AG04450 (cell line): ENCODE data around the gene NEGR1. TPM values are rescaled to one million over a fixed set of nuclear protein-coding genes. Genes with fewer than 3 reads are reported as not detected.
A peak's percentile ranks its signal among the peaks of the same experiment; 100 is the strongest.

Experiments used
- CTCF ChIA-PET: fragments of 300-600, 350-600 bp; formaldehyde crosslinking; extraction: SDS; loops from one replicate; lab custom pipeline; 2022; ENCODE audit warnings: antibody characterized with exemption, inconsistent platforms; lab: Charles Lee
- POLR2A ChIA-PET: fragments of 350-600 bp; formaldehyde crosslinking; extraction: SDS; loops from one replicate; lab custom pipeline; 2021; ENCODE audit warnings: antibody characterized with exemption, inconsistent platforms; lab: Yijun Ruan, JAX
- DNase-seq: peaks from one replicate; pipeline ENCODE4 v3.0.0-alpha.2; 2011; ENCODE audit warnings: low read depth, low spot score
- H3K27ac ChIP-seq: one replicate; pipeline ENCODE4 v1.5.1; 2012; ENCODE audit warnings: low read depth, low read length, control low read depth
- H3K27me3 ChIP-seq: one replicate; pipeline ENCODE4 v1.6.0; 2012; ENCODE audit warnings: low read length; ENCODE audit not compliant: control insufficient read depth, insufficient read depth
- H3K4me3 ChIP-seq: 2 replicates; pipeline ENCODE4 v1.5.1; 2011; ENCODE audit warnings: mild to moderate bottlenecking, low read depth, low read length, control low read depth
- H3K9me3 ChIP-seq: 2 replicates; pipeline ENCODE4 v1.5.1; 2012; ENCODE audit warnings: low read length; ENCODE audit not compliant: control insufficient read depth, insufficient read depth
- polyA plus RNA-seq: library from polyadenylated mRNA; depleted of rRNA; stranded (reverse); fragments of >200 nt; gene quantifications from 2 replicates; pipeline ENCODE4 v1.2.3, GENCODE V29; 2011
- TF ChIP-seq, protein P1 (sequence below): IDR thresholded peaks from 2 replicates; pipeline ENCODE4 v1.5.1; 2011; ENCODE audit warnings: low read depth, low read length, control low read depth, inconsistent platforms

Gene NEGR1
- polyA plus RNA-seq, 1 experiment: 11.3 TPM

DNA sequence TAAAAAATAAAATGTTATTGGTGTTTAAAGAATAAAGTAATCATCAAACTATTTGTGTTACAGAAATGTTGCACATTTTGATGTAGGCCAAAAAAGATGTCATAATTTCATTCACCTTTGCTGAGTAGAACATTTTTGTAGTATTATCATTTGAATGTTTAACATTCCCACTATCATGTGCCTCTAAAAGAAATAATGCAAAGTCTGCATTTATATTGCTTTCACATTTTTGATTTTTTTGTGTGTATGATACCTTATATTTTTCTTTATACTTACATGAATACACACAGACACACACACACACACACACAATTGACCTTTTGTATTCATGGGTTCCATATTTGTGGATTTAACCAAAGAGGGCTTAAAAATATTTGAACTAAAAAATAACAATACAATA is 657.3 kb downstream of the NEGR1 start:
- no peaks in the 10 kb centered on the region for H3K27me3 ChIP-seq
- ChIA-PET CTCF (no interaction called here), POLR2A (no interaction called here)
- DNase-seq: no peak
- no peaks in the 10 kb centered on the region for H3K9me3 ChIP-seq
- H3K27ac ChIP-seq: no peak overlapping the region
- no peak overlapping the region for H3K4me3 ChIP-seq
- TF ChIP-seq, protein P1, sequence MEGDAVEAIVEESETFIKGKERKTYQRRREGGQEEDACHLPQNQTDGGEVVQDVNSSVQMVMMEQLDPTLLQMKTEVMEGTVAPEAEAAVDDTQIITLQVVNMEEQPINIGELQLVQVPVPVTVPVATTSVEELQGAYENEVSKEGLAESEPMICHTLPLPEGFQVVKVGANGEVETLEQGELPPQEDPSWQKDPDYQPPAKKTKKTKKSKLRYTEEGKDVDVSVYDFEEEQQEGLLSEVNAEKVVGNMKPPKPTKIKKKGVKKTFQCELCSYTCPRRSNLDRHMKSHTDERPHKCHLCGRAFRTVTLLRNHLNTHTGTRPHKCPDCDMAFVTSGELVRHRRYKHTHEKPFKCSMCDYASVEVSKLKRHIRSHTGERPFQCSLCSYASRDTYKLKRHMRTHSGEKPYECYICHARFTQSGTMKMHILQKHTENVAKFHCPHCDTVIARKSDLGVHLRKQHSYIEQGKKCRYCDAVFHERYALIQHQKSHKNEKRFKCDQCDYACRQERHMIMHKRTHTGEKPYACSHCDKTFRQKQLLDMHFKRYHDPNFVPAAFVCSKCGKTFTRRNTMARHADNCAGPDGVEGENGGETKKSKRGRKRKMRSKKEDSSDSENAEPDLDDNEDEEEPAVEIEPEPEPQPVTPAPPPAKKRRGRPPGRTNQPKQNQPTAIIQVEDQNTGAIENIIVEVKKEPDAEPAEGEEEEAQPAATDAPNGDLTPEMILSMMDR: no peak

GRCh38 chr1:71623888-71624287 is 658.5 kb downstream of the NEGR1 start:
- no peaks in the 10 kb centered on the region for H3K27me3 ChIP-seq
- H3K9me3 ChIP-seq: no peaks in the 10 kb centered on the region
- ChIA-PET POLR2A (interaction anchor here (0.5 kb wide), 1 partner anchor 516 kb away, joined by 3 read pairs; no protein-coding TSS in a partner anchor), CTCF (no interaction called here)
- H3K4me3 ChIP-seq: no peak overlapping the region
- DNase-seq: no peak
- H3K27ac ChIP-seq: no peak overlapping the region
- TF ChIP-seq, protein P1: no peak

GRCh38 chr1:71621785-71622184 is 660.6 kb downstream of the NEGR1 start:
- Histone ChIP-seq H3K27me3 (no peaks in the 10 kb centered on the region), H3K27ac (no peak overlapping the region), H3K4me3 (no peak overlapping the region), H3K9me3 (no peaks in the 10 kb centered on the region)
- ChIA-PET POLR2A (no interaction called here), CTCF (interaction anchor here (0.6 kb wide), 1 partner anchor 529 kb away, joined by 3 read pairs; no protein-coding TSS in a partner anchor)
- peak; percentile 18 for DNase-seq
- TF ChIP-seq, protein P1: no peak

GRCh38 chr1:71618766-71619530 is 663.4 kb downstream of the NEGR1 start:
- TF ChIP-seq, protein P1: no peak
- Histone ChIP-seq H3K9me3 (no peaks in the 10 kb centered on the region), H3K4me3 (no peak overlapping the region), H3K27ac (no peak overlapping the region), H3K27me3 (no peaks in the 10 kb centered on the region)
- ChIA-PET POLR2A (no interaction called here), CTCF (no interaction called here)
- no peak for DNase-seq

GRCh38 chr1:71618191-71618590 is 664.1 kb downstream of the NEGR1 start:
- TF ChIP-seq, protein P1: no peak
- ChIA-PET CTCF (no interaction called here), POLR2A (no interaction called here)
- Histone ChIP-seq H3K4me3 (no peak overlapping the region), H3K27ac (no peak overlapping the region), H3K27me3 (no peaks in the 10 kb centered on the region), H3K9me3 (no peaks in the 10 kb centered on the region)
- no peak for DNase-seq
